Fibroblast of skin of back (primary cell): Measurements from ENCODE around the gene TAF11.
"Not testable (repeated sequence)": the region's sequence is repeated elsewhere in the genome, so short reads cannot be mapped to it uniquely, and the experiment has no call there.

Experiments
- DNase-seq: peaks from one replicate; pipeline ENCODE4 v3.0.0-alpha.2; 2013

TAF11 gene

GRCh38 chr6:34904990-34905613 is 17.3 kb upstream of the TAF11 start:
- DNase-seq: no peak

- peak; percentile 52 for DNase-seq
Observed at GRCh38 chr6:34901930-34902329, 14.1 kb upstream of the TAF11 start.

- no peak for DNase-seq
Observed at GRCh38 chr6:34900321-34901031, 12.6 kb upstream of the TAF11 start.

- not testable (repeated sequence) for DNase-seq
Observed at GRCh38 chr6:34899748-34900147, 11.9 kb upstream of the TAF11 start.

GRCh38 chr6:34897716-34898115 is 9.9 kb upstream of the TAF11 start:
- no peak for DNase-seq

- DNase-seq: no peak
Observed at GRCh38 chr6:34897130-34897529, 9.3 kb upstream of the TAF11 start.

GRCh38 chr6:34894693-34895092 is 6.9 kb upstream of the TAF11 start:
- DNase-seq: no peak

GRCh38 chr6:34891296-34891695 is 3.5 kb upstream of the TAF11 start:
- no peak for DNase-seq

GRCh38 chr6:34890533-34890925 is 2.7 kb upstream of the TAF11 start:
- no peak for DNase-seq

- peak; percentile 54 for DNase-seq
Observed at GRCh38 chr6:34888874-34889555, 1.2 kb upstream of the TAF11 start, which contains the start of gene ANKS1A. ANKS1A (plus strand) TSS chr6:34889255; CDS start chr6:34889403, 148 bp downstream.

GRCh38 chr6:34888514-34888856 is 643 bp upstream of the TAF11 start:
- no peak for DNase-seq

- DNase-seq: not testable (repeated sequence)
Observed at GRCh38 chr6:34885837-34886236, 2.0 kb downstream of the TAF11 start.

GRCh38 chr6:34884996-34885395 is 2.8 kb downstream of the TAF11 start:
- no peak for DNase-seq

- not testable (repeated sequence) for DNase-seq
Observed at GRCh38 chr6:34884073-34884472, 3.8 kb downstream of the TAF11 start.

- DNase-seq: no peak
Observed at GRCh38 chr6:34877869-34878485, 9.9 kb downstream of the TAF11 start.

GRCh38 chr6:34877259-34877658 is 10.6 kb downstream of the TAF11 start:
- DNase-seq: no peak

- DNase-seq: no peak
Observed at GRCh38 chr6:34876472-34876871, 11.4 kb downstream of the TAF11 start.

GRCh38 chr6:34875292-34876213 is 12.3 kb downstream of the TAF11 start:
- no peak for DNase-seq

- DNase-seq: no peak
Observed at GRCh38 chr6:34872332-34872731, 15.5 kb downstream of the TAF11 start.

- no peak for DNase-seq
Observed at GRCh38 chr6:34871853-34872252, 16.0 kb downstream of the TAF11 start.

- no peak for DNase-seq
Observed at GRCh38 chr6:34867484-34867883, 20.4 kb downstream of the TAF11 start.

- DNase-seq: no peak
Observed at GRCh38 chr6:34866509-34866908, 21.3 kb downstream of the TAF11 start.
